T-helper 1 cell treated with Interleukin-12 subunit alpha and Interleukin-12 subunit beta and Interleukin-4 antibody, amounts not matched to agents 30 μg/mL and 1 μg/mL, for 36 hours (primary cell): ENCODE data around the gene NELFCD.
A peak's percentile ranks its signal among the peaks of the same experiment; 100 is the strongest.

Experiments
- H3K27ac Mint-ChIP-seq: one replicate; pipeline ENCODE4 v1.8.0; 2021; ENCODE audit warnings: mild to moderate bottlenecking, mixed read lengths
- H3K27me3 Mint-ChIP-seq: one replicate; pipeline ENCODE4 v1.8.0; 2021; ENCODE audit warnings: low read depth, mixed read lengths
- H3K36me3 Mint-ChIP-seq: one replicate; pipeline ENCODE4 v1.8.0; 2021; ENCODE audit warnings: low read depth, mixed read lengths
- H3K4me1 Mint-ChIP-seq: one replicate; pipeline ENCODE4 v1.8.0; 2021; ENCODE audit warnings: low read depth, mixed read lengths
- H3K4me3 Mint-ChIP-seq: one replicate; pipeline ENCODE4 v1.8.0; 2021; ENCODE audit warnings: mild to moderate bottlenecking, moderate library complexity, mixed read lengths
- H3K9me3 Mint-ChIP-seq: one replicate; pipeline ENCODE4 v1.8.0; 2021; ENCODE audit warnings: mixed read lengths

NELFCD gene

DNA sequence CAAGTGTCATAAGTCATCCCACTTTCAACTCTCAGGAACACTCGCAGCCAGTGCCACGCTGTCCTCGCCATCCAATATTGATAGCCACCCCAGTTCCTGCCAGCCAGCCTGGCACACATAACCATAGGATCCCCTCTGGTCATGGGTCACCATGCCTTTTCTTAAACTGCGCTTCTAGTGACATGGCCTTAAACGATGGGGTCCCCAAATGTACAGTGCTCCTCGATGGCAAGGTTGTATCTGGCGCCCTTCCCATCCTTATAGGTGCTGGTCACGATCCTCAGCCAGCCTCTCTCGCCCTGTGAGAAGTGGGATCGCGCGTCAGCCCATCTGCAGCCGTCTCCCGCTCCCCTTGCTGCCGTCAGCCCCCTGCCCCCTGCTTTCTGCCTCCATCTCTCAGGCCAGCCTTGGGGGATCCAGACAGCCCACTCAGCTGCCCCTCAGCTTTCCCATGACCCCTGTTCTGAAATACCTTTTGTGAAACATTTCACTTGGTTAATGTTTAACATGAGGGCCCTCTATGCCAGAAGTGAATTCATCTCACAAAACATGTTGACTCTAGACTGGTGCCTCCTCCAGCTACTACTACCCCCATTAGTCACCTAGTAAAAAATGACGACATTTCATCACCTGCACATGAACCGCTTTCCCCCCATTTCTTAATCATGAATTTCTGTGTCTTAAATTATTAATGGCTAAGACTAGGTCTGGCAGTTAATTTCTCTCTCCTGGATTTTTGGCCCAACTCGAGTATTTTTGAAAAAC lies 14.6 kb downstream of the NELFCD start:
- Mint-ChIP-seq H3K27ac (no peak overlapping the region), H3K36me3 (peaks cover 37% of the 10 kb centered on the region), H3K27me3 (no peaks in the 10 kb centered on the region), H3K4me1 (peaks cover 5% of the 10 kb centered on the region), H3K4me3 (no peak overlapping the region), H3K9me3 (no peaks in the 10 kb centered on the region)

DNA sequence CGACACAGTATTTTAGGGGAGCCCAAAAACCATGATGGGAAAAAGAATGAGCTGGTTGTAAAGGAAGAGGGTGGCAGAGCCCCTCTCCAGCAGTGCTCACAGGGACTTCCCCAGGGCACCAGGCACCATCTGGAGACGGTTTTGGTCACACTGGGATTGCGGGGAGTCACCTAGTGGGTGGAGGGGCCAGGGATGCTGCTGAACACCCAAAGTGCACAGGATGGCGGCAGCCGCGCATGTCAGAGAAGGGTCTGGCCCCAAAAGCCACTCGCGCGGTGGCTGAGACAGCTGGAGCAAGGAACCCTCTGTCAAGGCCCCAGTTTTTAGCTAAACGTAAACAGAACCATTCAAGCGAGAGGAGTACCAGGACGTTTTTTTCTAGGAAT lies 15.2 kb downstream of the NELFCD start:
- H3K36me3 Mint-ChIP-seq, result peaks cover 37% of the 10 kb centered on the region
- peaks cover 5% of the 10 kb centered on the region for H3K4me1 Mint-ChIP-seq
- H3K27me3 Mint-ChIP-seq, result no peaks in the 10 kb centered on the region
- no peak overlapping the region for H3K4me3 Mint-ChIP-seq
- no peak overlapping the region for H3K27ac Mint-ChIP-seq
- H3K9me3 Mint-ChIP-seq, result no peaks in the 10 kb centered on the region

DNA sequence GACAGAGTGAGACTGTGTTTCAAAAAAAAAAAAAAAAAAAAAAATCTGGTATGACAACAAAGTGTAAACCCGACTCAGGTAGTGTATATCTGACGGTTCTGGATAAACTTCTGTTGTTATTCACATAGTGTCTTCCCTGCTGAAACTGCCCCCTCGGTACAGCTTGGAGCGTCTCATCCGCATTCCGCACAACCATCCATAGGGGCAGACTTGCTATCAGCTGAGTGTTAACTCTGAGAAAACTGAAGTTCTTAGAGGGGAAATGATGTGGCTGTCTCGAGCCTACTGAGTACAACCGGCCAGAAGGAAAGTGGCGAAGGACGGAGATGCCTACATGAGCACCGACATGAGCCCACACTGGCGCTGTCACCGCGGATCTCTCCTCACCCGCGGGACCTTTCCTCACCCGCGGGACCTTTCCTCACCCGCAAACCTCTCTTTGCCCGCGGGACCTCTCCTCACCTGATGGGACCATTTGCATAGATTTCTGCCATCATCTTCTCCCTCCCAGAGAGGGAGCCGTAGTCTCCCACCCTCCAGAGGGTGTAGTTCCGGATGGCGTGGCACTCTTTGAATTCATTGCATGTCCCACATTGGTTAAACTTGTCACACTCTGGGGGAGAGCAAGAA lies 16.2 kb downstream of the NELFCD start:
- Mint-ChIP-seq H3K4me3 (no peak overlapping the region), H3K27me3 (no peaks in the 10 kb centered on the region), H3K36me3 (peaks cover 35% of the 10 kb centered on the region), H3K27ac (no peak overlapping the region), H3K9me3 (no peaks in the 10 kb centered on the region), H3K4me1 (peaks cover 5% of the 10 kb centered on the region)

DNA sequence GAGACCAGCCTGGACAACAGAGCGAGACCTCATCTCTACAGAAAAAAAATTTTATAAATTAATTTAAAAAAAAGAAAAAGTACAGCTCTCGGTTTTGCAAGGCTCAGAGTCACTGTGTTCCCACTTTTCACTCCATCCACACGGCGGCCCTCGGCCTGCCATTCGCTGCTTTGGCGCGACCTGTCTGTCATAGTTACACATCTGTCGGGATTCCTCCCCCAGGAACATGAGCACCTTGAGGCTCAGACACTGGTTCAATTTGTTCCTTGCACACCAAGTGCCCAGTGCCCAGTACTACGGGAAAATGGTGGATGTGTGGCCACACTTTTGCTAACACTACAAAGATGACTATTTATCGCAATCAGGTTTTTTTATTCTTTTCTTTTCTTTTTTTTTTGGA lies 17.6 kb downstream of the NELFCD start:
- Mint-ChIP-seq H3K27me3 (no peaks in the 10 kb centered on the region), H3K27ac (peak overlapping the region; percentile 34), H3K36me3 (peaks cover 37% of the 10 kb centered on the region)

DNA sequence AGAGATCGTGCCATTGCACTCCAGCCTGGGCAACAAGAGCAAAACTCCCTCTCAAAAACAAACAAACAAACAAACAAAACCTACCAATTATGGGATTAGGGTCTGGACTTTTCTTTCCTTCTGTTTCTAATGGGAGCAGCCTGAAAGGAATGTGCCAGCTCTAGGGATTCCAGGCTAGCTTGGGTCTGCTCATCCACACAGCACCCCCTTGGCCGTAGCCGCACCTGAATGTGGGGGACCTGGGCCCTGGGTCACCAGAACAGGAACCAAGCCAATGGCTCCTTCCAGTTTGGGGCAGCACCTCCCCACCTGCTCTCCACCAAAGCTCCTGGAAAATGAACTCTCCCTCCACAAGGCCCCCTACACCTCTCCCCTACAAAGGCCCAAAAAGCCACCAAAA lies 19.3 kb downstream of the NELFCD start:
- Mint-ChIP-seq H3K9me3 (no peaks in the 10 kb centered on the region), H3K27me3 (no peaks in the 10 kb centered on the region), H3K4me3 (no peak overlapping the region), H3K36me3 (peaks cover 34% of the 10 kb centered on the region), H3K4me1 (peaks cover 23% of the 10 kb centered on the region), H3K27ac (no peak overlapping the region)

More for the DNA sequence above, 17.6 kb downstream of the NELFCD start:
- Mint-ChIP-seq H3K9me3 (no peaks in the 10 kb centered on the region), H3K4me3 (no peak overlapping the region), H3K4me1 (peaks cover 9% of the 10 kb centered on the region)

DNA sequence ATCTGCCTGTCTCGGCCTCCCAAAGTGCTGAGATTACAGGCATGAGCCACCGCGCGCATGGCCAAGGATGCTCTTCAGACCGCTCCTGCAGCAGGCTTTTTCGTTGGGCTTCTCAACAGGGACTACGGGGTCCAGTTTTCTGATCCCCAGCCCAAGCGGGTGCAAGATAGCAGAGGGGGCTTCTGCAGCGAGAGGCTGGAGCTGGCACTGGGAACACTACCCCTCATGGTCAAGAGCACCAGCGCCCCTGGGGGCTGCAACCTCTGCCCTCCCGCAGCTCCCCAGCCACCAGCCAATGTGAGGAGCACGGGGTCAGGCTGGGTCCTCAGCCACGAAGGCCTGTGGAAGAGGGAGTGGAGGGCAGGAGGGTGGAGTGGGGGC lies 20.0 kb downstream of the NELFCD start:
- Mint-ChIP-seq H3K9me3 (no peaks in the 10 kb centered on the region), H3K27me3 (no peaks in the 10 kb centered on the region), H3K27ac (no peak overlapping the region), H3K36me3 (peaks cover 27% of the 10 kb centered on the region), H3K4me1 (peaks cover 24% of the 10 kb centered on the region), H3K4me3 (no peak overlapping the region)

DNA sequence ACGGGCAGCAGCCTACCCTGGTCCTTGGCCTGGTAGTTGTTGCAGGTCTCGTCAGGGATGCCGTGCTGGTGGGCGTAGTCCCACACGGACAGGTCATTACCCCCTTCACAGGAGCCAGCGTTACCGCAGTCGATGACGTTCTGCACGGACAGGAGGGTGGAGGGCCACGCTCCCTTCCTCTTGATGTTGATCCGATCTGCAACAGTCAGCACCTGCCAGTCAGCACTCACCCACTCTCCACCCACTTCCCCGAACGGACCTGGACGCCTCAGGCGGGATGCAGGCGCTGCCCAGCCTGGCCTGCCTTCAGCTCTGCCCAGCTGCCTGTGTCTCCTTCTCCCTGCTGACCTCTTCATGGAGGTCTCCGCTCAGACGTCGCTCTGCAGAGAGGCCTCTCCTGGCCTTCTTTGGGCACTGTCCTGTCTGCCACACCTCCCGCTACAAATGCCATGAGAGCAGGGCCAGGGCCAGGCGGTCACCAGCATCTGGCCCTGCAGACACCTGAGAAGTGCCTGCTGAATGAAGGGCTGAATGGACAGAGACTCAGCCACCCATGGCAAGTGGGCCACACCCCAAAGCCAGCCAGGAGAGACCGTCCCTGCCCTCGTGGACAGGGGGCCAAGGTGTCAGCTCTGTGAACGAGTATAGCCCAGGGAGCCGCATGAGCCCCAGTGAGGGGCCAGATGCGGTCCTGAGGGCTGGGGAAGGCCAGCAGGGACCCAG lies 20.6 kb downstream of the NELFCD start:
- H3K4me3 Mint-ChIP-seq, result no peak overlapping the region
- no peaks in the 10 kb centered on the region for H3K9me3 Mint-ChIP-seq

DNA sequence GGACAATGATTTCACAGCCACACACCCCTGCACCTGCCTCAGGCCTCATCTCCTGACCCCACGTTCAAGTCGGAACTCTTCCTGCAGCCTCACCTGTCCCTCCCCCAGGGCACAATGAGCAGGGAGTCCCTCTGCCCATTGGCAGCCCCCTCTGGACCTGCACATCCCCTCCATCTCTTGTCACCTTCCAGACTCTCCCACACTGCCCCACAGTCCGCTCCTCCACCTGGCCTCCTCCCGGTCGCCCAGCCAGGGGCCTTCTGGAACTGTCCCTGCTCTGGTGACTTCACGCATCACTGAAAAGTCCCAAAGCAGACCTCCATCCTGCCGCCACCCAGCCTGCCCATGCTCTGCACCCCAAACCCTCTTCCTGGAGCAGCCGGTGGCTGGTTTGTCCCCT lies 21.3 kb downstream of the NELFCD start:
- peaks cover 22% of the 10 kb centered on the region for H3K36me3 Mint-ChIP-seq
- H3K9me3 Mint-ChIP-seq, result no peaks in the 10 kb centered on the region
- no peak overlapping the region for H3K4me3 Mint-ChIP-seq
- peaks cover 23% of the 10 kb centered on the region for H3K4me1 Mint-ChIP-seq
- H3K27ac Mint-ChIP-seq, result no peak overlapping the region
- no peaks in the 10 kb centered on the region for H3K27me3 Mint-ChIP-seq

More for the DNA sequence above, 20.6 kb downstream of the NELFCD start:
- Mint-ChIP-seq H3K27me3 (no peaks in the 10 kb centered on the region), H3K4me1 (peaks cover 23% of the 10 kb centered on the region), H3K27ac (no peak overlapping the region), H3K36me3 (peaks cover 24% of the 10 kb centered on the region)

DNA sequence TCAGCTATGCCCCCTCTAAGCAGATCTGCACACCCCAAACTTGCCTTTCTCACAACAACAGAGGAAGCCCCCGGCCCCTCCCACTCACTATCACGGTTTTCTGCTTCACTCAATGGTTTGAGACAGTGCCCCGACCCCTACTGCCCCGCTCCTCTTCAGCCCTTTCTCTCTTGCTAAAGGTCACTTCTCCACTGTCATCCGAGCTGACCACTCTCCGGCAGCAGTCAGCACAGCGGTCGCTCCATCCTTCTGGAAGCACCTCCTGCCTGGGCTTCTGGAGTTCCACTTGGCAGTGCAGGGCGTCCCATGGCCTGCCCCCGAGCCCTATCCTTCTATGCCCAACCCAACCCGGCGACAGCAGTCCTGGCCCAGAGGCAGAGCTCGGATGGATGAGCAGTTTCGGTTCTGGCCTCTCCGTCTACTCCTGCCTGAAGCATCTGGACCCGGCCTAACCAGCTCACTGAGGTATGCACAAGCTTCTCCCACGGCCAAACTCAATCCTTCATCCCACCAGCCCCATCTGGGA lies 21.9 kb downstream of the NELFCD start:
- Mint-ChIP-seq H3K36me3 (peaks cover 17% of the 10 kb centered on the region), H3K4me3 (no peak overlapping the region), H3K9me3 (no peaks in the 10 kb centered on the region), H3K4me1 (peaks cover 25% of the 10 kb centered on the region), H3K27ac (no peak overlapping the region), H3K27me3 (no peaks in the 10 kb centered on the region)

DNA sequence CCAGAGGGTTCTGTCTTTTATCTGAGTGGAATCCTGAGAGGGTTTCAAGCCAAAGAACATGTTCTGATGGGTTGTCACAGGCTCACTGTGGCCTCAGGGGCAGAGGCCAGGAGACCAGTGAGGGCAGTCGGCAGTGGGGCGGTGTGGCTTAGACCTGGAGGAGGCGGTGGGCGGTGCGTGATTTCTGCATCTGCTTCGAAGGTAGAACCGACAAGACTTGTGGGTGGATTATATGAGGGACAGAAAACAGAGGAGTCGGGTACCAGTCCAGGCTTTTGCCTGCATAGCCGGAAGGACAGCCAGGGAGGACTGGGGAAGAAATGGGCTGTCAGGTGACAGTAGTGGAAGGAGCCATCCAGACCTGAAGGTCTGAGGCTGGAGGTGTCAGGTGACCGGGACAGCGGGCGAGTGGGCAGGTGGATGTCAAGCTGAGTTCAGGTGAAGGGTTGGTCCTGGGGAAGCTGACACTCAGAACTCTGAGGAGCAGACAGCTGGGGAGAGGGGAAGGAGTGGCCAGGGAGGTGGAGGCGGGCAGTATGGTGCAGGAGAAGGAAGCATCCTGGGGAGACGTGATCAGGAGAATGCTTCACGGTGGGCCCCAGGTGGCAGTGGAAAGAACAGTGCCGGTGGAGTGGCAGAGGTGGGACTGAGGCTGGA lies 22.9 kb downstream of the NELFCD start:
- Mint-ChIP-seq H3K27ac (peak overlapping the region; percentile 91), H3K4me1 (peaks cover 25% of the 10 kb centered on the region)

DNA sequence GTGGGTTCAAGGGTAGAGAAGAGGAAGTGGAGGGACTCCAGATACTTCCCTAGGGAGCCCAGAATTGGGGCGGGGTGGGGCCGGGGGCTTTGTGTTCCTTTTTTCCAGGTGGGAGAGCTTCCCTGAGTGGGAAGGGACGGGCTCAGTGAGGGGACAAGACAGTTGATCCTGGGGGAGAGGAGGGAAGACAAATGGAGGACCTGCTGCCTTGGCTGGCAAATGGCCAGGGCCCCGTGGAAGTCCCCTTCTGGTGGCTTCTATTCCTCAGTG lies 23.4 kb downstream of the NELFCD start:
- peak overlapping the region; percentile 77 for H3K4me3 Mint-ChIP-seq
- H3K9me3 Mint-ChIP-seq, result no peaks in the 10 kb centered on the region
- H3K27ac Mint-ChIP-seq, result peak overlapping the region; percentile 91
- no peaks in the 10 kb centered on the region for H3K27me3 Mint-ChIP-seq
- peaks cover 25% of the 10 kb centered on the region for H3K4me1 Mint-ChIP-seq
- H3K36me3 Mint-ChIP-seq, result peaks cover 13% of the 10 kb centered on the region

More for the DNA sequence above, 22.9 kb downstream of the NELFCD start:
- Mint-ChIP-seq H3K9me3 (no peaks in the 10 kb centered on the region), H3K4me3 (peak overlapping the region; percentile 77), H3K27me3 (no peaks in the 10 kb centered on the region), H3K36me3 (peaks cover 13% of the 10 kb centered on the region)

DNA sequence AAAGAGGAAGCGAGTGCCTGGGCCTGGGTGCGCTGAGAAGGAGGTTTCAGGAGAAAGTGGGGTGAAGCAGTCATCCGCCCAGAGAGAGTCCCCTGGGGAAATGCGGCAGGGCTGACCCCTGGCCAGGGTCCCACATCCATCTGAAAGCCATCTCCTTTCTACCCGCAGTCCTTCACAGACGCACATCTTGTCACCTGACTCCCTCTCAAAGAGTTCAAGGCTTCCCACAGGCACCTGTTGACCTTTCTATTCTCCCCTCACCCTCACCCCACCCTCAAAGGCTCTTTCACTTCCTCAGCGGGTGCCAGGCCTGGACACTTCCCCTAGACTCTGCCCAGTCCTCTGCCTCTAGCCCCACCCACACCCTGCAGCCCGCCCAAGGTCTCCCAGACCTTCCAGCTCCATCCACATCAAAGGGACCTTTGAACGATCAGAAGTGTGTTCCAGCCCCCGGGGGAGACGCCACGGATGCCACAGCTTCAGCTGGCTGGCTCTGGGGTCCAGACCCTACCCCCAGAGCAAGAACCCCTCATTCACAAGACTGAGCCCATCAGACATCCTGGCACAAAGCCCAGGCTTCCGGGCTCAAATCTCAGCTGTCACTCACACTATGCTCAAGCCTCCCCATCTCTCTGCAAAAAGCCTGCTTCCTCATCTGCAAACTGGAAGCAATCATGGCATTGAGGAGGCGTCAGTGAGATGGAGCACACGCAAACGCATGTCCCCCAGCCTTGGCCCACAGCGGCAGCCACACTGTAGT lies 23.9 kb downstream of the NELFCD start:
- H3K36me3 Mint-ChIP-seq, result peaks cover 13% of the 10 kb centered on the region
- H3K4me1 Mint-ChIP-seq, result peaks cover 25% of the 10 kb centered on the region
- H3K4me3 Mint-ChIP-seq, result peak overlapping the region; percentile 77
- no peaks in the 10 kb centered on the region for H3K9me3 Mint-ChIP-seq
- H3K27ac Mint-ChIP-seq, result peak overlapping the region; percentile 91
- H3K27me3 Mint-ChIP-seq, result no peaks in the 10 kb centered on the region

DNA sequence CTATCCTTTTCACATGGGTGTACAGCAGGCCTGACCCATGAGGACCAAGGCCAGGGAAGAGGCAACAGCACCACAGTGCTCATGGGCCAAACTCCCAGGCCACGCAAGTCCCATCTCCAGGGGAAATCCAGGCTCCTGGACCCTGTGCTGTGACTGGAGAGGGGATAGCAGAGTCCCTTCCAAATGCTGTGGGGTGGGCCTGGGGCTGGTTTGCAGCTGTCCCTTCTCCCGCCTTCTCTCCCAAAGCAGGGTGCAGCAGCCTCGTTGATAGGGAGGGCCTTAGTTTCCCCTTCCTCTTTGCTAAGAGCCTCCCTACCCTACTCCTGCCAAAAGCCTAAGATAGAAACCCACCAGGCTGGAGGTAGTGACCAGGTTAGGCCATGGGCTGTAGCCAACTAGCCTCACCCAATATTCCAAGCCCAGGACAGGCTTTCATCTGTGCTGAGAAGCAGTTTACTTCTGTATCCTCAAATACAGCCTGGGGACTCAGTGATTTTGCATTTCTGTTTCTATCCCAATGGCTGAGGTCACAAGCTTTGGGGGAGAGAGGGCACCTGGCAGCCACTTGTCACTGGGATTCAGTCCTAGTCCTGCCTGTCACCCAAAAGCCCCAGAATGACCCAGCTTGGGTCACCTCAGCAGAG lies 24.6 kb downstream of the NELFCD start:
- H3K4me1 Mint-ChIP-seq, result peaks cover 26% of the 10 kb centered on the region
- peak overlapping the region; percentile 77 for H3K4me3 Mint-ChIP-seq
- no peaks in the 10 kb centered on the region for H3K27me3 Mint-ChIP-seq
- H3K36me3 Mint-ChIP-seq, result peaks cover 13% of the 10 kb centered on the region
- H3K27ac Mint-ChIP-seq, result peak overlapping the region; percentile 91
- H3K9me3 Mint-ChIP-seq, result no peaks in the 10 kb centered on the region
